Loucy (cell line): ENCODE data around the gene PTGIS.

Experiments used
- H2AFZ ChIP-seq: fragments of 200-600 bp; sonication (generic); 2 replicates; pipeline ENCODE4 v1.6.0; 2016; ENCODE audit warnings: antibody characterized with exemption, mild to moderate bottlenecking, low read length, moderate library complexity
- H3F3A ChIP-seq: fragments of 200-600 bp; 2 replicates; pipeline ENCODE4 v1.6.0; 2016; ENCODE audit warnings: antibody characterized with exemption, low read depth, mild to moderate bottlenecking
- H3K27me3 ChIP-seq: fragments of 200-600 bp; sonication (generic); 2 replicates; pipeline ENCODE4 v1.6.1; 2014; ENCODE audit warnings: low read length, mild to moderate bottlenecking; ENCODE audit not compliant: insufficient read depth, poor library complexity, severe bottlenecking
- H3K36me3 ChIP-seq: fragments of 200-600 bp; sonication (generic); 2 replicates; pipeline ENCODE4 v1.6.1; 2016; ENCODE audit warnings: low read length; ENCODE audit not compliant: insufficient read depth
- H3K4me1 ChIP-seq: fragments of 200-600 bp; sonication (generic); 2 replicates; pipeline ENCODE4 v1.5.1; 2014; ENCODE audit warnings: low read length, mild to moderate bottlenecking; ENCODE audit not compliant: insufficient read depth, poor library complexity, severe bottlenecking
- H3K4me2 ChIP-seq: fragments of 200-600 bp; sonication (generic); 2 replicates; pipeline ENCODE4 v1.6.0; 2014; ENCODE audit warnings: antibody characterized with exemption, low read length, low read depth, mild to moderate bottlenecking; ENCODE audit not compliant: poor library complexity, severe bottlenecking
- H3K4me3 ChIP-seq: fragments of 200-600 bp; sonication (generic); 2 replicates; pipeline ENCODE4 v1.5.1; 2014; ENCODE audit warnings: low read length, mild to moderate bottlenecking, mixed read lengths; ENCODE audit not compliant: poor library complexity, severe bottlenecking
- H3K79me2 ChIP-seq: fragments of 200-600 bp; sonication (generic); 2 replicates; pipeline ENCODE4 v1.6.1; 2014; ENCODE audit warnings: low read length; ENCODE audit not compliant: insufficient read depth
- H3K9ac ChIP-seq: fragments of 200-600 bp; sonication (generic); 2 replicates; pipeline ENCODE4 v1.6.0; 2014; ENCODE audit warnings: mild to moderate bottlenecking, low read depth, low read length, moderate library complexity; ENCODE audit not compliant: poor library complexity, severe bottlenecking
- H3K9me2 ChIP-seq: fragments of 200-600 bp; sonication (generic); replicated peaks from 2 replicates; pipeline ENCODE4 v1.6.1; 2016; ENCODE audit warnings: low read depth, low read length, mixed read lengths
- H3K9me3 ChIP-seq: fragments of 200-600 bp; sonication (generic); 2 replicates; pipeline ENCODE4 v1.6.1; 2014; ENCODE audit warnings: mild to moderate bottlenecking, antibody characterized with exemption, low read length, low read depth; ENCODE audit not compliant: insufficient read depth
- H4K20me1 ChIP-seq: fragments of 200-600 bp; sonication (generic); 2 replicates; pipeline ENCODE4 v1.6.0; 2014; ENCODE audit warnings: antibody characterized with exemption, low read length, mild to moderate bottlenecking; ENCODE audit not compliant: insufficient read depth, poor library complexity, severe bottlenecking
- CTCF ChIP-seq: fragments of 200-600 bp; sonication (generic); conservative IDR thresholded peaks from 2 replicates; pipeline ENCODE4 v1.5.1; 2014; ENCODE audit warnings: mild to moderate bottlenecking, antibody characterized with exemption, low read length
- EZH2phosphoT487 ChIP-seq: fragments of 200-600 bp; IDR thresholded peaks from 2 replicates; pipeline ENCODE4 v1.6.1; 2018; ENCODE audit warnings: antibody characterized with exemption, mild to moderate bottlenecking, moderate library complexity, borderline replicate concordance

PTGIS gene

GRCh38 chr20:49558826-49559225 lies 9.1 kb downstream of the PTGIS start:
- H3F3A ChIP-seq: no peaks in the 10 kb centered on the region
- no peak overlapping the region for H3K4me2 ChIP-seq
- no peak overlapping the region for H3K4me3 ChIP-seq
- H3K79me2 ChIP-seq: no peaks in the 10 kb centered on the region
- H3K9ac ChIP-seq: no peak overlapping the region
- no peak for TF ChIP-seq EZH2phosphoT487
- TF ChIP-seq CTCF: no peak
- no peaks in the 10 kb centered on the region for H4K20me1 ChIP-seq
- no peak overlapping the region for H2AFZ ChIP-seq
- H3K4me1 ChIP-seq: no peaks in the 10 kb centered on the region
- H3K36me3 ChIP-seq: no peaks in the 10 kb centered on the region
- no peaks in the 10 kb centered on the region; the same call in 1 of the 2 replicates for H3K9me3 ChIP-seq
- no peaks in the 10 kb centered on the region for H3K9me2 ChIP-seq
- peaks cover 3% of the 10 kb centered on the region for H3K27me3 ChIP-seq

- H3F3A ChIP-seq: no peaks in the 10 kb centered on the region
- no peak for TF ChIP-seq CTCF
- TF ChIP-seq EZH2phosphoT487: no peak
- peaks cover 3% of the 10 kb centered on the region for H3K27me3 ChIP-seq
- H3K4me1 ChIP-seq: no peaks in the 10 kb centered on the region
- no peaks in the 10 kb centered on the region for H4K20me1 ChIP-seq
- no peak overlapping the region for H2AFZ ChIP-seq
- no peaks in the 10 kb centered on the region for H3K36me3 ChIP-seq
- no peaks in the 10 kb centered on the region; the same call in 1 of the 2 replicates for H3K9me3 ChIP-seq
- H3K9me2 ChIP-seq: no peaks in the 10 kb centered on the region
- no peak overlapping the region for H3K9ac ChIP-seq
- H3K4me2 ChIP-seq: no peak overlapping the region
- no peak overlapping the region for H3K4me3 ChIP-seq
- H3K79me2 ChIP-seq: no peaks in the 10 kb centered on the region
Measured at GRCh38 chr20:49557449-49557848, 10.5 kb downstream of the PTGIS start.

DNA sequence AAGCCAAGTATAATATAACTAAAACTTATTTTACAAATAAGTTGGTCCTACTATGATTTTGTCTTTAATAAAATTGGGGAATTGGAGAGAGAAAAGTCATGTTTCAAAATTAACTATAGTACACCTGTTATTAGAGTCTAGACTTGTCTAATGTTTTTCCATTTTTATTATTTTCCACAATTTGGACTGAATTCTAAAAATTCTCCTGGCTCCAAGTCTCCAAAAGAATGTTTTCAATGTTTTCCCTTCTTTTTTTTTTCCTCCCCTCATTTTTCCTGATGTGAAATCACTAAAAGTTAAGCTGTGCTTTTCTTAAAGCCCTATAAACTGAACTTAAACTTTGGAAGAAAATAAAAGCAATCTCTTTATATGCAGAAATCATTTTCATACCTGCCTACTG lies 11.3 kb downstream of the PTGIS start:
- Histone ChIP-seq H3K9ac (no peak overlapping the region), H3K4me2 (no peak overlapping the region), H3K4me1 (no peaks in the 10 kb centered on the region), H4K20me1 (no peaks in the 10 kb centered on the region), H3K9me2 (no peaks in the 10 kb centered on the region), H3K9me3 (no peaks in the 10 kb centered on the region; the same call in 1 of the 2 replicates), H3F3A (no peaks in the 10 kb centered on the region), H3K36me3 (no peaks in the 10 kb centered on the region), H3K27me3 (peaks cover 3% of the 10 kb centered on the region), H3K4me3 (no peak overlapping the region), H2AFZ (no peak overlapping the region), H3K79me2 (no peaks in the 10 kb centered on the region)
- TF ChIP-seq EZH2phosphoT487 (no peak), CTCF (no peak)
